Activated gamma-delta T cell (primary cell): Measurements from ENCODE around the gene CRKL.
"Not testable (repeated sequence)": the region's sequence is repeated elsewhere in the genome, so short reads cannot be mapped to it uniquely, and the experiment has no call there.

Source experiments
- DNase-seq: peaks from one replicate; lab custom pipeline; 2025; lab: John Stamatoyannopoulos, UW

Gene CRKL

GRCh38 chr22:20901093-20902033 lies 15.8 kb upstream of the CRKL start:
- DNase-seq = not testable (repeated sequence)

- no peak for DNase-seq
Measured at GRCh38 chr22:20903093-20903492, 14.1 kb upstream of the CRKL start.

DNA sequence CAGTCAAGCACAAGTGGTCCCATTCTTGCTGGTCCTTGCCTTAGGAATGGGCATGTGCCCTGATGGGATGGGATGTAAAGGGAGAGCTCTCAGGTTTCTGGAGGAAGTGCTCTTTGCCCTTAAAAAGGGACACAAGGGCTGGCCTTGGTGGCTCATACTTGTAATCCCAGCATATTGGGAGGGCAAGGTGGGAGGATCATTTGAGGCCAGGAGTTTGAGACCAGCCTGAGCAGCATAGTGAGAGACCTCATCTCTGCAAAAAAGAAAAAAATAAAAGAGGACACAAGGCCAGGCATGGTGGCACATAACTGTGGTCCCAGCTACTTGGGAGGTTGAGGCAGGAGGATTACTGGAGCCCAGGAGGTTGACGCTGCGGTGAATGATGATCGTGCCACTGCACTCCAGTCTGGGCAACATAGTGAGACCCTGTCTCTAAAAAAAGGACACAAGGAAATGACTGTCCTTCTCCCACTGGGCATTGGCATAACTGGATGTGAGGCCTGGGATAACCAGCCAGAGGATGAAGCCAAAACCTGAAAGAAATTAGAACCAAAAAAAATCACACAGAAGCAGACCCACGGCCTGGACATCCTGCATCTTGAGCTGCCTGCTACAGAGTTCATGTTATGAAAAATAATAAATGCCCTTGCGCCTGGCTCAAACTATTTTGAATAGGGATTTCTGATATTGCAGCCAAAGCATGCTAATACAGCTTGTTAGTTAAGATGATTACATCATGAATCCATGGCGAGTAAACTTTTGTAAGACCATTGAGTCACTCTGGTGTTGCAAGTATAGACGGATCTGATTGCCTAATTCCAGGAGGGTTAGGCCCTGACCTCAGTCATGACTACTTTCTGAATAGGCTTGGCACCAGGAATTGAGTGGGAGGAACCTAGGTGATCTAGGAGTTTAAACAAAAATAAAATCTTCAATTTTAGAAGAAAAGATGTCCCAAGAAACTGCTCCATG lies 12.9 kb upstream of the CRKL start:
- DNase-seq = no peak

DNA sequence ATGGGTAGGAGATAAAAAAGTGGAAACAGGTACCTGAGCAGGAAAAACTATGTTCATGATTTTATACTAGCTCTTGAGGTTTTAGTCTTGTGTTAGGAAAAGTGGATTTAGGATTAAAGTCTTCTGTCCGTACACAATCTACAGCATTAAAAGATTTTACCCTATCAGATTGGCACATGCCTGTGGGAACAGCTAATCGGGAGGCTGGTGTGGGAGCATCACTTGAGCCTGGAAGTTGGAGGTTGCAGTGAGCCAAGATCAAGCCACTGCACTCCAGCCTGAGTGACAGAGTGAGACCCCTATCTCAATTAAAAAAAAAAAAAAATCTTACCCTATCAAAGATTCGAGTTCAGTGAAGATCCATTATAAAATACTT lies 12.2 kb upstream of the CRKL start:
- DNase-seq = no peak

DNA sequence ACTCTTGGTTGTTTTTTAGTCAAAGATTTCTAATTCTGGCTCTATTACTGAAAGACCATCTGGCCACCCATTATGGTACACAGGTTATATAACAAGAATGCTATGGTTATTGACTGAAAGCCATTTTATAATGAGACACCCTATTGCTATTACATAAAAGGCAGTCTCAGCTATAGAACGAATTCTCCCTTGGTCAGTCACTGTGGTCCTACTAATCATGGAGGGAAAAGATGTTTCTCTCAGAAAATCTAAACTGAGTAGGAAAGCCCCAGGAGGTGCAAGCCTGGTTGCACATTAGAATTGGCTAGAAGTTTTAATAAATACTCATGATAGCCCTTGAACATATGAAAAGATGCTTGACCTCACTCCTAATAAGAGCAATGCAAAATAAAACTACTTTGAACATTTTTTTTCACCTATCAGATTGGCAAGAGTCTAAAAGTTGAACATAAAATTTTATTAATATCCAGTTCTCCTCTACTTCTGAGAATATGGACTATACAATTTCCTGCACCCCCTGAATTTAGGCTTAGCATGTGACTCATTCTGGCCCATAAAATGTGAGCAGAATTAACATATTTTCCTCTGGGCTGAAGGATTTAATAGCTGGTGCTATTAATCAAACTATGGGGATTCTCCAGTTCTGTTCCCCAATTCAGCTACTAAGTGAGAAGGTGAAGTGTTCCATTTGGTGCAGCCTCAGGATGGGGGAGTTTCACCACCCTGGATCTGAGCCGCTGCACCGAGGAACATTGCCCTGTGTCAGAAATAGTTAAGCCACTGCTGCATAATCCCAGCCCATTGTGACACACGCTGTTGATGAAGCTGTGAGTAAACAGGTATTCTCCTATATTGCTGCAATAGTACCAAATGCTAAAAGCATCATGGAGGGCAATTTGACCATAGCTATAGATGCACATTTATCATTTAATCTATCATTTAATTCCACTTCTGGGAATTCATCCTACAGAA lies 11.5 kb upstream of the CRKL start:
- DNase-seq = no peak

DNA sequence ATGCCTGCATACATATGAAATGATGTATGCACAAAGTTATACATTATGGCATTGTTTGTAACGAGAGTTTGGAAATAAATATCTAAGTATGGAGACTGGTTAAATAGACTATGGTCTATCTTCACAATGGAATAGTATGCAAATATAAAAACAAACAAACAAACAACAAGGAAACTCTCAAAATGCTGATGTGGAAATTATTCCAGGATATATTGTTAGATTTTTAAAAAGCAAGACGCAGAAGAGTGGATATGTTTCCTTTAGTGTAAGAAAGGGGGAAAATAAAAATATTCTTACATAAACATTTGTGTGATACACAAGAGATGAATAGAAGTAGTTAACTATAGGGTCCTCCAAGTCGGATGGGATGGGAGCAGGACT lies 10.8 kb upstream of the CRKL start:
- no peak for DNase-seq

DNA sequence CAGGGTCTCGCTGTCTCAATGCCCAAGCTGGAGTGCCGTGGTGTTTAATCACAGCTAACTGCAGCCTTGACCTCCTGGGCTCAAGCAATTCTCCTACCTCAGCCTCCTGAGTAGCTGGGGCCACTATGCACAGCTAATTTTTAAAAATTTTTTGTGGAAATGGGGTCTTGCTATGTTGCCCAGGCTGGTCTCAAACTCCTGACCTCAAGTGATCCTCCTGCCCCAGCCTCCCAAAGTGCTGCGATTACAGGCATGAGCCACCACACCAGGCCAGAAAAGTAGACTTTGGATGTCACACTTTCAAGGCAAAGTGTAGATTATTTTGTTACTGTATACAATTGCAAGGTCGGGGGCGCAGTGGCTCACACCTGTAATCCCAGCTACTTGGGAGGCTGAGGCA lies 8.5 kb upstream of the CRKL start:
- not testable (repeated sequence) for DNase-seq

DNA sequence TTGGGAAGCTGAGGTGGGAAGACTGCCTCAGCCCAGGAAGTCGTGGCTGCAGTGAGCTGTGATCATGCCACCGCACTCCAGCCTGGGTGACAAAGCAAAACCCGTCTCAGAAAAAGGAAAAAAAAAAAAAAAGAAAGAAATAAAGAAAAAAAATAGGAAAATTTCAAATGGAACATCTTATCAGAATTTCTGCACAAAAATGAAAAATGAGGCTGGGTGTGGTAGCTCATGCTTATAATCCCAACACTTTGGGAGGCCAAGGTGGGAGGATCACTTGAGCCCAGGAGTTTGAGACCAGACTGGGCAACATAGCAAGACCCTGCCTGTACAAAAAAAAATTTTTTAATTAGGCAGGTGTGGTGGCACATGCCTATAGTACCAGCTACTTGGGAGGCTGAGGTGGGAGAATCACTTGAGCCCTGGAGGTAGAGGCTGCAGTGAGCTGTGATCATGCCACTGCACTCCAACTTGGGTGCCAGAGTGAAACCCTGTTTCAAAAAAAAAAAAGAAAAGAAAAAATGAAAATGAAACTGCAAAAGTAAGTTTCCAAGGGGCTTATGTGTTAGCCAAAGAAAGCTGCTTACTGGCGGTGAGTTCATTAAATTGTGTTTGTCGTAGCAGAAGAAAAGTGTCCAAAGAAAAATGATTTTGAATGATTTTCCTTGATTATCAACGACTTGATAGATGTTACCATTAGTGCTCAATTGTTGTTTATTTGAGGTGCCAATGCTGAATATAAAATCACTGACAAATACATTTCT lies 7.5 kb upstream of the CRKL start:
- no peak for DNase-seq

GRCh38 chr22:20912494-20912893 lies 4.7 kb upstream of the CRKL start:
- no peak for DNase-seq

DNA sequence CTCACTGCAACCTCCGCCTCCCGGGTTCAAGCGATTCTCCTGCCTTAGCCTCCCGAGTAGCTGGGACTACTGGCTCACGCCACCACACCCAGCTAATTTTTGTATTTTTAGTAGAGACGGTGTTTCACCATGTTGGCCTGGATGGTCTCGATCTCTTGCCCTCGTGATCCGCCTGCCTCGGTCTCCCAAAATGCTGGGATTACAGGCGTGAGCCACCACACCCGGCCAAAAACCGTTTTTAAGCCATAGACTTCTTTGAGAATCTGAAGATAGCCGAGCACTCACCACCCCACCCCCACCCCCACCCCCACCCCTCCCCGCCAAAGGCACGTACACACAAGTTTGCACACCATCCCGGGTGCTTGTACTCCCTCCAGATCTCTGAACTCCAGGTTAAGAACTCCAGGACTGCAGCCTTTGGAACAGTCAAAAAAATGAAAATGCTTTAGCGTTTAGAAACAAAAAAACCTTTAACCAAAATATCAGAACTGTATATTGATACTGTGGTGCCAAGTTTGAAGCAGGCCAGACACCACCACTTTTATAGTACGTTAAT lies 1.5 kb downstream of the CRKL start:
- no peak for DNase-seq

DNA sequence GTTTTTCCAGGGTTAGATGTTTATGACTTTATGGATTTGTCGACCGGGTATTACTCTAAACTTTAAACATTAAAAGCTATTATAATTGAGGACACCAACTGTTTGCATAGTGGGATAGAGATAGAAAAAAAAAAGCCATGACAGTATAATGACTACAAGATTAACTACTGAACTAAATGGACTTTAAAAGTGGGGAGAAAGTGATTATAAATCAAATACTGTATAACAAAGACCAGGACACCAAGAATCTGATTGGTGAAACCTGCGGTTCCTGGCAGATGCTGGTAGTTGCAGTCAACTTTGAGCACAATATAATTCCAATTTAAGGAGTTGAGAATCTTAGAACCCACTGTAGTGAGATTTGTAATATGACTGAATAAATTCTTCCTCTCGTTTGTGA lies 2.5 kb downstream of the CRKL start:
- DNase-seq = no peak

DNA sequence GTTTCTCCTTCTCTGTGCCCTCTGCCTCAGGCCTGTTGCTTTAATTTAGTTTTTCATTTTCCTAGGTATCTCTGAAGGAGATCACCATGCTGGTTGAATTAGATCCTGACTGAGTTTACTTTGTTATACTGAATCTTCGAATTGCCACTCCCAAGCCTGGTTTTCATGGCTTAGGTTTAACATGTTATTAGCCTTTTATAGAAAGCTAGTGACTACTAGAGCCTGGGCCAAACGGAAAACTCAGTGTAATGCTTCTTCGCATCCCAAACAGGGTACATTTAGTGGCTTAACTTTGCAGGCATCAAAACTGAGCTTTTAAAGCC lies 3.6 kb downstream of the CRKL start:
- DNase-seq = no peak

DNA sequence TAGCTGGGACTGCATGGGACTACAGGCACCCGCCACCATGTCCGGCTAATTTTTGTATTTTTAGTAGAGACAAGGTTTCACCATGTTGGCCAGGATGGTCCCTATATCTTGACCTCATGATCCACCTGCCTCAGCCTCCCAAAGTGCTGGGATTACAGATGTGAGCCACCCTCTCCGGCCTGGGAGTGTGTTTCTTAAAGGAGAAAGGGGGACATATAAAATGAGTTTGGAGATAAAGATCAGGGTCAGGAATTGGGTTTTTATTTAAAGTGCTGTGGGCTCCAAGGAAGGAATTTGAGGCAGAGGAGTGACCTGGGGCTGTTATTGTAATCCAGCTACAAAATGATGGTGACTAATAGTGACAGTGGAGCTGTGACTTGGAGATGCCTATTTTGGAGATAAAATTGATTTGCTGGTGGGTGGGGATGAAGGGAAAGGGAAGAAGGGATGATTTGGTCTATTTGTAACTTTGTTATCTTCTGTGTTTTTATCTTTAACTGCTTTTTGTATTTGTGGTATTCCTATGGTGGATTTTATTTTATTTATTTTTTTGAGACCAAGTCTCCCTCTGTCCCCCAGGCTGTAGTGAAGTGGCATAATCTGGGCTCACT lies 5.0 kb downstream of the CRKL start:
- DNase-seq = no peak

DNA sequence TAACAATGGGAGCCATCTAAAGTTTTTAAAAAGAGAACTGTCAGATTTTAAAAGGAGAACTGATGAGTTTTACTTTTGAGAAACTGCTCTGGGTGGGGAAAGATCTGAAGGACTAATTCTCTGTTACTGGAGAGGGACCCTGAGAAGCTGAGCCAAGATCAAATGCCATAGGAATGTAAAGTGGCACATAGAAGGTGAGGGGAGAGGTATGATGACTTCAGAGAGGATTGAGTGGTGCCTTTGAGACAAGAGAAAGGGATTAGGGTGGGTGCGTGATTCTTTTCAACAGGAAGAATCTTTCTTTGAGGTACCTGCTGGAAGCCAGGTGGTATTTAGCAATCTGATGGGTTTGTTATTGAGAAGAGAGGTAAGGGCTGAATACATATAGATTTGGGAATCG lies 9.0 kb downstream of the CRKL start:
- DNase-seq = no peak

DNA sequence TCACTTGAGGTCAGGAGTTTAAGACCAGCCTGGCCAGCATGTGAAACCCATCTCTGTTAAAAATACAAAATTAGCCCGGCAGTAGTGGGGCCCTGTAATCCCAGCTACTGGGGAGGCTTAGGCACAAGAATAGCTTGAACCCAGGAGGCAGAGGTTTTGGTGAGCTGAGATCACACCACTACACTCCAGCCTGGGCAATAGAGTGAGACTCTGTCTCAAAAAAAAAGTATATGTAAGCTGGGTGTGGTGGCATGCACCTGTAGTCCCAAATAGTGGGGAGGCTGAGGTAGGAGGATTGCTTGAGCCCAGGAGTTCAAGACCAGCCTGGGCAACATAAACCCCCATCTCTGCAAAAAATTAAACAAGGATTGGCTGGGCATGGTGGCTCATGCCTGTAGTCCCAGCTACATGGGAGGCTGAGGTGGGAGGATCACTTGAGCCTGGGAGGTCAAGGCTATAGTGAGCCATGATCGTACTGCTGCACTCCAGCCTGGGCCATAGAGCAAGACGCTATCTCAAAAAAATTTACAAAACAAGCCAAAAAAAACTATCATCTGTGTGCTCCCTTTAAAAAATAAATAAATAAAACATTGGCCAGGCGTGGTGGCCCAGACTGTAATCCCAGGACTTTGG lies 10.8 kb downstream of the CRKL start:
- DNase-seq = no peak

DNA sequence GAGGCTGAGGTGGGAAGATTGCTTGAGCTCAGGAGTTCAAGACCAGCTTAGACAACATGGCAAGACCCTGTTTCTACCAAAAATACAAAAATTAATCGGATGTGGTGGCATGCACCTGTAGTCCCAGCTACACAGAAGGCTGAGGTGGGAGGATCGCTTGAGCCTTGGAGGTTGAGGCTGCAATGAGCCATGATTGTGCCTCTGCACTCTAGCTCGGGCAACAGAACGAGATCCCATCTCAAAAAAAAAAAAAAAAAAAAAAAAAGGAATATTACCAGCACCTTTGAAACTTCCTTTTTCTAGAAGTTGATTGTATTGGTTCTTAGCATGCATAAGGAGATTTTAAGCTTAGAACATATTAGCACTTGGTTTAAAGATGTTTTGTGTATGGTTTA lies 11.4 kb downstream of the CRKL start:
- DNase-seq = no peak

- DNase-seq = no peak
Measured at GRCh38 chr22:20930004-20930403, 12.8 kb downstream of the CRKL start.

DNA sequence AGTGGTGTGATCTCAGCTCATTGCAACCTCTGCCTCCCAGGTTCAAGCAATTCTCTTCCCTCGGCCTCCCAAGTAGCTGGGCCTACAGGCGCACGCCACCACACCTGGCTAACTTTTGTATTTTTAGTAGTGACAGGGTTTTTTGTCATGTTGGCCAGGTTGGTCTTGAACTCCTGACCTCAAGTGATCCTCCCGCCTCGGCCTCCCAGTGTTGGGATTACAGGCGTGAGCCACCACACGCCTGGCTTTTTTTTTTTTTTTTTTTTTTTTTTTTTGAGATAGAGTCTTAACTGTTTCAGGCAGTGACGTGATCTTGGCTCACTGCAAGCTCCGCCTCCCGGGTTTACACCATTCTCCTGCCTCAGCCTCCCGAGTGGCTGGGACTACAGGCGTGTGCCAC lies 13.2 kb downstream of the CRKL start:
- DNase-seq = not testable (repeated sequence)

GRCh38 chr22:20931126-20931654 lies 14.0 kb downstream of the CRKL start:
- no peak for DNase-seq

GRCh38 chr22:20933910-20934309 lies 16.7 kb downstream of the CRKL start:
- DNase-seq = no peak
